ENCODE results near the gene ANKH.

- TF ChIP-seq CTCF (IDR thresholded peaks at IDR 0.05; ENCODE audit: low read depth, low read length, poor library complexity, severe bottlenecking) (no peak), EZH2phosphoT487 (IDR thresholded peaks at IDR 0.05; ENCODE audit: borderline replicate concordance, low read length) (no peak)
Measured at GRCh38 chr5:14850419-14851049, 21.0 kb downstream of the ANKH start.

All from DOHH2 (cell line).